Amniotic stem cell (primary cell): ENCODE results near the gene CERS1.
"Not testable (repeated sequence)": the region's sequence is repeated elsewhere in the genome, so short reads cannot be mapped to it uniquely, and the experiment has no call there.

Experiments used
- DNase-seq: peaks from one replicate; lab custom pipeline; 2025; lab: John Stamatoyannopoulos, UW

The CERS1 gene

DNA sequence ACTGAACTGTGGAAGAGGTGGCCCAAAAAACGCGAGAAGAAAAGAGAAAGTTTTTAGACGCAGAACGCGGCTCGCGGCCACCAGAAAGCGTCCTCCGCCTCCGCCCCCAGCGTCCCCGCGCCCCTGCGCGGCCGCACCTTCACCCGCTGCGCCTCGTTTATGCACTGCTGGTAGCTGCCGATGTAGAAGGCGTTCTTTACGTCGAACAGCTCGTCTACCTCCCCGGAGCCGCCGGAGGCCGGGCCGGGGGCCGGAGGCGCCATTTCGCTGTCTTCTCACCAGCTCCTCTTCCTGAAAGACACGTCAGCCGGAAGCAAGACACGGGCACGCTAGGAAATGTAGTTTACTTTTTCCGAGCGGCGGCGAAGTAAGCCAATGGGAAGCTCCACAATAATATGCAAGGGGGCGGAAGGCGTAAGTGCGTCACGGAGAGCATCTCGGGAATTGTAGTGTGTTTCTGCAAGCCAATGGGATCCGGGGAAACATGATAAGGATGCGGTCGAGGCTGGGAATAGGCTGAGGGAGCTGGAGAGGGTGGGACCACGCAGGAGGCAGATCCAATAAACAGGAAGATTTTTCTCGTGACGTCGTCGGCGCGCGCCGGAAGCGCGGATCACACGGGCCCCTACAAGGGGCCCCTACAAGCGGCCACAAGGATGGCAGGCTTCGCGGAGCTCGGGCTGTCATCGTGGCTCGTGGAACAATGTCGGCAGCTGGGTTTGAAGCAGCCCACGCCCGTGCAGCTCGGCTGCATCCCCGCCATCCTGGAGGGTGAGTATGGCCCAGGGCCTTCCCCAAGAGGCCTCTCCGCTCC lies 23.3 kb upstream of the CERS1 start, which contains the start of the genes COPE and DDX49:
TSS of gene COPE (minus strand) at position 302 of the 814 bp plus-strand sequence. CDS start at position 263, 39 bp downstream.
TSS of gene DDX49 (plus strand) at position 630 of the 814 bp plus-strand sequence. CDS start at position 657, 27 bp downstream.
- peak; percentile 98 for DNase-seq

DNA sequence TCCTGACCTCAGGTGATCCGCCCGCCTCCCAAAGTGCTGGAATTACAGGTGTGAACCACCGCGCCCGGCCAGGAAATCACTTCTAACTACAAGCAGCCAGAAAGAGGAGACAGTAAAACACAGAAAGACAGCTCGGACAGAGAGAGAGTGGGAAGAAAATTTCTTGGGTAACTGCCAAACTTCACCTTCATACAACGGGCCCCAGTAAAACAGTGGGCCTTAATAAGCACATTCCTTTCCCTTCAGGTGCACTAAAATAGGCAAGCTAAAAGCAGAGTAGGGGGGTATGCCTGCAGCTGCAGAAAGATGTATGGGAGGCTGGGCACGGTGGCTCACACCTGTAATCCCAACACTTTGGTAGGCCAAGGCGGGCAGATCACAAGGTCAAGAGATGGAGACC lies 21.6 kb upstream of the CERS1 start:
- DNase-seq: not testable (repeated sequence)

DNA sequence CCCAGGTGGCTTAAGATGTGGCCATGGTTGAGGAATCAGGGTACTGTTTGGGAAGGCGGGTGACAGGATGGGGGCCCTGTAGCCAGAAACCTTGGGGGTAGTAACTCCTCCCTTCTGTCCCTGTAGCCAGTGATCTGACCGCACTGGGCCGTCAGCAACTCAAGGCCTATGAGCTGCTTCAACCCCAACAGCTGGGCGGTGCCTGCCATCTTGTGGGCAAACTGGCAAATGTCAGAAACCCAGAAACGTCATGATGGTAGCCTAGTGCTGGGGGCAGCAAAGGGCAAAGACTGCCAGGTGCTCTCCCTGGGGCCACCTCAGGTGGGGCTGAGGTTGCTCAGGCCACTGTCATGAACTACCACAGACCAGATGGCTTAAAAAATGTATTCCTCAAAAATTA lies 19.7 kb upstream of the CERS1 start:
- no peak for DNase-seq

DNA sequence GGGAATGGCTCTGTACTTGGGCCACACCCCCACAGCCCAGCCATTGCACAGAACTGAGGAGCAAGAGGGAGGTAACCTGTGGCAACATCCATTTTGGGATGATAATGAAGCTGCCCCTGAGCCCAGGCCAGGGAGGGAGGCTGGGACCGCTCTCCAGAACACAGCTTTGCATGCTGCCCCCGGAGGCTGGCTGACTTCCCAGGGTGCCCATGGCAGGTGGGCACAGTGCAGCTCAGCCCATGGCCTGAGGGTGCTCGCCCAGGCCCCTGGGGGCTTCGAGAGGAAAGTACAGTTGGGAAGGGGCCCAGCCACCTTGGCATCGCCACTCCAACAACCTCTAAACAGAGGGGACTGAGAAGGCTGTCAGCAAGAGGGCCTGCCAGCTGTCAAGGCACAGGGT lies 17.5 kb upstream of the CERS1 start:
- no peak for DNase-seq

DNA sequence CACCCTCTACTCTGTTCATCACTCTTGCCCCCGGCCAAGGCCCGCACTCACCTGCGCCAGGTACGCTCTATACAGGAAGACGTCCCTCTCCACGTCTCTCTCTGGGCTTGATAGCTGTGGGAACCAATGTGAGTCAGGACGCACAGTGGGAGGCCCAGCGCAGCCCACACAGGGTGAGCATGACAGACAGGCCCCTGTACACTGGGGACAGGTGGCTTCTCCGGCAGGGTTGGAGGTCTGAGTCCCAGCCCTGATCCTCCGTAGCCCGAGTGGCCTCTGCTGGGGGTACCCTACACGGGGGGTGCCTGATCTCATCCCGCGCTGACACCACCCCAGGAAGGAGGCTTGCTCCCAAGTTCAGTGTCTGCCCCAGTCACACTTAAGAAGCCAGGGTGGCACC lies 17.0 kb upstream of the CERS1 start:
- DNase-seq: no peak

DNA sequence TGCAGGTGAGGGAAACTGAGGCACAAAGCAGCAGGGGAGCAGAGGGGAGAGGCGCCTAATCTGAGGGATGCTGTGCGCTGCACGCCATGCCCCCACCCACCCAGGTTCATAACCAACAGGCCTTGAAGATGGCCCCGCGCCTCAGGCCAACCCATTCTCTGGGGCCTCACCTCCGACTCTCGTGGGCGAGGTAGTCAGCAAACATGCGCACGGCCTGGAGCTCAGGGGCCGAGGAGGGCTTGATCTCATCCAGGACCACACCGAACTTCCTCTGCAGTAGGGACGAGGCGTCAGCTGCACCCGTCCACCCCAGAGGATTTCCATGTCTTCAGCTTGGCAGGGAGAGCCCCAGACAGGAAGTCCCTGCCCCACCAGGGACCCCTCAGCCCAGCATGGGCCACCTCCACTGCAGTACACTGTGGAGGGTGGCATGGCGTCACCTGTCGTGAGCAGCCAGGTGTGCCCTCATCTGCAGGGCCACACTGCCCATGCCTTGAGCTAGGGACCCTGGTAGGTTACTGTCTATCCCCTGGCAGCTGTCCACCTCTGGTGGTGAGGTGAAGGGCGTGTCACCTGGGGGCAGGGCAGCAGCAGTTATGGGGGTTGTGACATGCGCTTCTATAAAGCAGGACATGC lies 15.0 kb upstream of the CERS1 start:
- DNase-seq: no peak

DNA sequence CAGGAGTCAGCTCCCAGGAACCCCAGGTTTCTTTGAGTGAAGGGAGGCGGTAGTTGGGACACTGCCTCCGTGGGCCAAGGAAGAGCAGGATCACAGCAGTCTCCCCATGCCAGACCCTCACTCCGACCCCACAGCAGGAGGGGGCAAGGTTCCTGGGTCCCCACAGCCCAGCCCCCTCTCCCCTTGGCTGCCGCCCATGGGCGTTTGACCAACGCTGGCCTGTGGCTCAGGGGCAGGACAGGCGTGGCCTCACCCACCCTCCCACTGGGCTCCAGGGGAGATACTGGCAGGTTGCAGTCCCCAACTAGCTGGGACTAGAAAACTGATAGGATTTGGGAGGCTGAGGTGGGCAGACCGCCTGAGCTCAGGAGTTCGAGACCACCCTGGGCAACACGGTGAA lies 14.1 kb upstream of the CERS1 start:
- DNase-seq: no peak

DNA sequence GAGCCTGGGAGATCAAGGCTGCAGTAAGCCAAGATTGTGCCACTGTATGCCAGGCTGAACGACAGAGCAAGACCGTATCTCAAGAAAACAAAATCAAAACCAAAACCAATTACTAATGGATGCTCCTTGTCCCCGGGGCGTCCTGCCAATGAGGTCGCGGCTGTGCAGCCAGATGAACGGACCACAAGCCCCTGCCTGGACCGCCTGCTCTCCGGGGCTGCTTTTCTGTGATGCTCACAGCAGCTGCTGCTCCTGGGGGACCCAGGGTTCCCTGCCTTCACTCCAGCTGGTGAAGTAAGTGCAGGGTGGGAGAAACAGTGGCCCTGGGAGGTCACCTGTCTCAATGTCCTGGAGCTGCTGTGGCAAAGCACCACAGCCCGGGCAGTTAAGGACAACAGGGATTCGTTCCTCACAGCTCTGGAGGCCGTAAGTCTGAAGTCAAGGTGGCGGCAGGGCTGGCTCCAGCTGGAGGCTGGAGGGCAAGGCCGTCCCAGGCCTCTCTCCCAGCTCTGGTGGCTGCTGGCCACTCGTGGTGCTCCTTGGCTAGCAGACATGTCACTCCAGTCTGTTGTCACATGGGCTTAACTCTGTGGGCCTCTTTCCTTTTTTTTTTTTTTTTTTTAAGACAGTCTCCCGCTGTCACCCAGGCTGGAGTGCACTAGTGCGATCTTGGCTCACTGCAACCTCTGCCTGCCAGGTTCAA lies 13.1 kb upstream of the CERS1 start:
- DNase-seq: no peak

DNA sequence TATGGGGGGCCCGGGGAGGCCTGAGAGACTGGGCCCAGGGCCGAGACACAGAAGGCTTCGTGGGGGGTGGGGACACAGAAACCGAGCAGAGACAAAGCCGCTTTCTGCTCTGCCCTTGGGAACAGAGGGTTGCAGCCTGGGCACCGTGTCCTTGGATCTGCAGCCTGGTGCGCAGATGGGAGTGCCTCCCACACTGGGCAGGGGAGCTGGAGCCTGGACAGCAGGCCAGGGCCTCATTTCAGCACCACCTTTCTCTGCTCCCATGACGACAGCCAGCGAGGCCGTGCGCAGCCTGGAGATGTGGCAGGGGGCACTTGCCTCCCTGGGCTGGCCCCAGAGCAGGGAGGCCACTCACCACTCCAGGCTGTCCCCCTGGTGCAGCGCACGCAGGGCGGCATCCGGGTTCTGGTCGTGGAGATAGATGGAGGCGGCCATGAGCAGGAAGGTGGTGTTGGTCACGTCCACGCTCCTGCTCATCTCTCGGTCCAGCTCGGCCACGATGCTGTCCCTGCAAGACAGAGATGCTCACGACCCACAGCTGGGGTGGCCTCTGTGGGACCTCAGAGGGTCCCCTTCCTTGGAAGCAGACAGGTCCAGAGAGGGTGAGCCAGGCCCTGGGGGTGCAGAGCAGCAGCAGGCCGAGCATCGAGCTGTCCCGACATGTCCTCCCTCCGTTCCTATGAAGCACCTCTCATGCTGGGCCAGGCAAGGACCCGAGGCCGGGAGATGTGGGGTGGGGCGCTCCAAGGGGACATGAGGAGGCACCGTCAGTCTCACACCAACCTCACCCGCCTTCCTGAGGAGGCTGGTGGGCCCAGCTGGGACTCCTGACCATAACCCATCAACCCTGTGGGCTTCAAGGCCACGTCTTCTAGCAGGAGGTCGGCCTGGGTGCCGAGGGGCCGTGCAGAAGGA lies 10.9 kb upstream of the CERS1 start:
- no peak for DNase-seq

DNA sequence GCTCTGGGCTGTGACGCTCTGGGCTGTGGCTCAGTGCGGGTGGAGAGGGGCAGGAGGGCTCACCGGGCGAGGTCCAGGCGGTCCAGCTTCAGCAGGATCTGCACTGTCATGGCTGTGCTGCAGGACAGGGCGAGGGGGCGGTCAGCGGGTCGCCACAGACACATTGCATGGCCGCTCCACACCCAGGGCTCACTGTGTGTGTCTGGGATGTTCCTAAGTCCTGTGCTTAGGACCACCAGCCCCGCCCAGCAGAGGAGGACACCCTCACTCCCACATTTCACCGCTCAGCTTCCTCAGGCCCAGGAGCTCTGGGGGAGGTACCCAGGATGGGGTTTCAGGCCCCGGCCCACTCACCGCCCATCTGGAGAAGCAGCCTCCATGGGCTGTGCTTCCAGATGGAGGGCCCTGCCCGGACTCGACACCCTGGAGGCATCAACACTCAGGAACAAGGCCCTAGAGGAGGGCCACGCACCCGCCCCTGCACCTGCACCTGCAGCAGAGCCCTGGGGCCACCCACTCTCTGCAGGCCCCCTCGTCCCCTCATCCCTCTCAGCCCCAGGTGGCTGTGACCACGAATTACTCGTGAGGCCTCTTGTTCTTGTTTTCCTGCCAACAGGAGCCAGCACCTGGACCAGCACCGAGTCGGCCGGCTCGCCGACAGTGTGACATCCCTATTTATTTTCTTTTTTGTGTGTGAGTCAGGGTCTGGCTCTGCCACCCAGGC lies 9.7 kb upstream of the CERS1 start:
- DNase-seq: no peak

DNA sequence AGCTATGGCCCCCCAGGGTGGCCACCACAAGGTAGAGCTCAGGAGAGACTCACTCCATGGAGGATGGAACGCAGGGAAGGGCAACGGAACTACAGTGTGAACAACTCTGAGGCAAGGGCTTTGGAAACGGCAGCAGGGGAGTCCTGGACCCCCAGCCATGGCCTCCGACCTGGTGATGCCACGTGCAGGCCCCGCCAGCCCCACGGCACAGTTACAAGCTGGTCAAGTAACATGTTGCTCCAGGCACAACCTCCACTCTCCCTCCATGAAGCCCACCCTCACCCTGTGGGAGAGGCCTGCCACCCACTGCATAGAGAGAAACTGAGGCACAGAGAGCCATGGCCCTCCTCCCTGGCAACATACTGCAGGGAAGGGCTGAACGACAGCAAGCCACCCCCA lies 9.1 kb upstream of the CERS1 start:
- DNase-seq: no peak

DNA sequence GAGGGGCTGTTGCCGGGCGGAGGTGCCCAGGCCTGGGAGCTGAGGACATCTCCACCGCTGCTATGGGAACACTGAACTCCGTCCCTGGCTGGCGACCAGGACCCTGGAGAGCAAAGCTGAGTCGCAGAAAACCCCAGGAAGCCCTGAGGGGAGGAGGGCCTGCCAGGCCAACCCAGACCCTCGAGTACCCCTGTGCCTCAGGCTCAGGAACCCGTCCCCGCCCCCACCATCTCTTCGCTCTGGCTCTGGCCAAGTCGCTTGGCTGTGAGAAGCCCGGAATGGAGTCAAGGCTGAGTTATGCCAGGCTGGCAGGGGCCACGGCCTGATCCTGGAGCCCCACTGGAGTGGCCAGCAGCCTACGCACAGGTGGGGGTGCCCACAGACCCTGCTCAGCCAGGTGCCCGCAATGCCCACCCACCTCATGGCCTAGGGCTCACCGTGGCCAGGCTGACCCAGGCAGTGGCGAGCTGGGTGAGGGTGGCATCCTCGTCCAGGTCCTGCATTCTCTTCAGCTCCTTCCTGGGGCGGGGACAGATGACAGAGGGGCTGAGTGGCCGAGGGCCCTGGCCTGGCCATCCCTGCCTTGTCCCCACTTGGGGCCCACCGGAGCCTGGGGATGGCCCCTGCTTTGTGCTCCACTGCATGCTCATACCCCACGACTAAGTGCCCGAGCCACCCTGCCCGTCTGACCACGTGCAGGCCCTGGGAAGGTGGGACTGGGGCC lies 8.5 kb upstream of the CERS1 start:
- no peak for DNase-seq

DNA sequence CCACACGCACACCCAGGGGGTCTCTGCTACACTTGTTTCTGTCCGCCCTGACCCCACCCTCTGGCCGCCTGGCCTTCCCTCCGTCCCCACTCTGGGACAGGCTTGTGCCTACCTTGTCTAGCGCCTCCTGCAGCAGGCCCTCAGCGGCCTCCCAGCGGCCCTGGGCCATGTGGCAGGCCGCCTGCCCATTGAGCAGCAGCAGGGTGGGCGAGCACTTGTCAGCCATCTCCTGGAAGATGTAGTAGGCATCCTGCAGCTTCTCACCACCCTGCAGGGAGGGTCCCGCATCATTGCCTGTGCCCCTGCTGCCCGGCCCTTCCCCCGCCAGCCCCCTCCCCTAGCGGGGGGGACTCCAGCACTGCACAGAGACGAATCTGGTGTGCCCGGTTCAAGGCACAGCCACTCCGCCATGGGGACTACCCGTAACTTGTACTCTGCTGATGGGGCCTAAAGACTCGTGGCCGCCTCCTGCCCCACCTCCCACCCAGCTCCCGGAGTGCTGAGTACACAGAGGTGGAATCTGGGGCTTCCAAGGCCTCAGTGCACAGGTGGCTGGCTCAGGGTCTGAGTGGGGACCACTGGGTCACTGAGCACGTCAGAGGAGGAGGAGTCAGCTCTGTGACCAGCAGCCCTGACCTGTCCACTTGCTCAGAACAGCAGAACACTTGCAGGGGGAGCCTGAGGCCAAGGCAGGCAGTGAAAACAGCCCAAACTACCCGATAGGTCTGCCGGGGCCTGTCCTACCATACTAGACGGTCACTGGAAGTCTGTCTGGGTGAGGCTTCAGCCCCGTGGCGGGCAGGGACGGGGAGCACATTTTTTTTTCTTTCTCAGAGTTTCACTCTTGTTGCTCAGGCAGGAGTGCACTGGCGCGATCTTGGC lies 7.4 kb upstream of the CERS1 start:
- no peak for DNase-seq

DNA sequence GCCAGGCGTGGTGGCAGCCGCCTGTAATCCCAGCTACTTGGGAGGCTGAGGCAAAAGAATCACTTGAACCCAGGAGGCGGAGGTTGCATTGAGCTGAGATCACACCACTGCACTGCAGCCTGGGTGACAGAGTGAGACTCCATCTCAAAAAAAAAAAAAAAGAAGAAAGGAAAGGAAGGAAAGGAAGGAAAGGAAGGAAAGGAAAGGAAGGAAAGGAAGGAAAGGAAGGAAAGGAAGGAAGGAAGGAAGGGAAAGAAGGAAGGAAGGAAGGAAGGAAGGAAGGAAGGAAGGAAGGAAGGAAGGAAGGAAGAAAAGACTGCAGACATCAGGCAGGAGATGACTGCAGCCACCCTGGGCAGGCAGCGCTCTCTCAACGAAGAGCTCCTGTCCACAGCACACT lies 6.6 kb upstream of the CERS1 start:
- DNase-seq: not testable (repeated sequence)

DNA sequence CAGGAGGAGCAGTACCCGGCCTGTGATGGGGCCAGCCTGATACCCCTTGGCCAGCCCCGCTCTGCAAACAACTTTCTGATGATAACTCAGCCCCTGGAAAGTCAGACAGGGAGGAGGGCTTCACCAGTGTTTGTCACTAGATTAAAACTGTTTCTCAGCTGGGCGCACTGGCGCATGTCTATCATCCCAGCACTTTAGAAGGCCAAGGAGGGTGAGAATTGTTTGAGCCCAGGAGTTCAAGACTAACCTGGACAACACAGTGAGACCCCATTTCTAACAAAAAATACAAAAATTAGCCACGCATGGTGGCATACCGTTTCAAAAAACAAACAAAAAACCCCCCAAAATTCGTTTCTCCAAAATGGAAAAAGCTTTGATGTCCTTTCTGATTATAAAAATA lies 5.5 kb upstream of the CERS1 start:
- DNase-seq: no peak

DNA sequence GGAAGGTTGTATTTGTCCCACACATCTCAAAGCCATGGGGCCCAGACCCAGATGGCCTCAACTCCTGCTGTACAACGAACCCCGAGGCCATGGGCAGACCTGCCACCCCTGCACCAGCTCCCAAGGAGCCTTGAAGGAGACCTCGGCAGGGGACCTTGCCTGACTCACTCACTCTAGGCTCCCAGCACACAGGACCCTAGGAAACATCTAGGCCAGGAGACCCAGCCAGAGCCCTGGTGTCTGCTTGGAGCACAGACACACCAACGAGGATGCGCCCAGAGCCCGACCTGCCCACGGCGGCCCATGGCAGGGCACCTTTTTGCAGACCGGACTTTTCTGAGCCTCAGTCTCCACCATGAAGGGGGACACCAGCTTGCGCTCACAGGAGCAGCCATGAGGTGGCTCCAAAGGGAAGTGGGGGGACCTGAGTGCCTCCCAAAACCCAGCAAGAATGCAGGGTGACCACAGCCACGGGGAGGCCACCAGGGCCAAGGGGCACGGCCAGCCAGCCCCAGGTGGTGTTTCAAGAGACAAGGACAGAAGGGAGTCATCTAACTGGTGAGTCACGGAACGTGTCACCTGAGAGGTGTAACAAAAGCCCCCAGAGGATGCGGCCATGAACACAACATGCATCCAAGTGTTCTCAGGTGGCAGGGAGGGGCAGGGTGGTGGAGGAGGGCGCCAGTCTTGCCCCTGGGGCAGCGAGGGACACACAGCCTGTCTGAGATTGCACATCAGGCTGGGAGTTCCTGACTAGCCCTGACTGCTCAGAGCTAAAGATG lies 4.9 kb upstream of the CERS1 start:
- no peak for DNase-seq

DNA sequence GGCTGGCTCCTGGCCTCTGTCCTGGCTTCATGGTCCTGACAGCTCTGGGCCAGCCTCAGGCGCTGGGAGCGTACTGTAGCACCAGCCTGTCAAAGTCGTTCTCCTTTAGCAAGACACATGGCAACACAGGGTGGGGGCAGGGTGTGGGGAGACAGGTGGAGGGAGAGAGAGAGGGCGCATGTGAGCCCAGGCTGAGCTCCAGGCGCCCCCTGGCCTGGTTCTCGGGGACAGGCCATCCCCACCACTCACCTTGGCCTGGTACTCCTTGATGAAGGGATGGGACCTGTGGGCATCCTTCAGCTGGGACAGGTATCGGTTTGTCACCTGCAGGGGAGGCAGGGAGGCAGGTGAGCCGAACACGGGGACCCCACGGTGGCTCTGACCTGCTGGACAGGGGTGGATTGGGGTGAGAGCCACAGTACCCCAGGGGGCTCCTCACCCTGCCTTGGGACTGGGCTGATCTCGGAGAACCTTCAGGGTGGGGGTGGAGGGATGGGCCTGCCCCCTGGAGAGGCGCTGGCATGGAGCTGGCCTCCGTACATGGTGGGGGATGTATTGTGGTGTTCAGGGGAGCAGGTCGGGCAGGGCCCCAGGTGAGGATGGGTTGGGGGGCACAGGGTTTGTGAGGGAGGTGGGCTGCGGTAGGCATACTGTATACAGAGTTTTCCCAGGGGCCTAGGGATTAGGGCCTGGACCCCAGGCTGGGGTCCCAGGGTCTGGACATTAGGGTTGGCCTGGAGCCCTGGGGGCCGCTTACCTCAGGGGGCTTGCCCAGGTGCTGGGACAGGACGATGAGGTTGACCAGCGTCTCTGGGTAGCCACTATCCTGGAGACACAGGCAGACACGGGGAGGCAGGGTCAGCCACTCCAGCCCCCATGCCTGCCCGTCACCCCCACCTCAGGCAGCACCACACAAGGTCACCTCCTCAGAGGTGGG lies 3.9 kb upstream of the CERS1 start:
- no peak for DNase-seq
